Measurements from ENCODE around the gene STARD10.

- no peak for TF ChIP-seq CTCF (IDR thresholded peaks at IDR 0.05 in 2 of 3, conservative IDR thresholded peaks at IDR 0.05 in 1 of 3; ENCODE audit: borderline replicate concordance in 1 of 3, insufficient read depth in 1 of 3, low read depth in 2 of 3, low read length in 2 of 3)
- no peak for TF ChIP-seq FOSL1 (IDR thresholded peaks at IDR 0.05; ENCODE audit: low read depth)
- no peak for TF ChIP-seq ZFX (IDR thresholded peaks at IDR 0.05)
- TF ChIP-seq EZH2 (IDR thresholded peaks at IDR 0.05) = no peak
- TF ChIP-seq YY1 (IDR thresholded peaks at IDR 0.05; ENCODE audit: extremely low read depth, insufficient replicate concordance, low read depth, low read length) = no peak
- TF ChIP-seq REST (IDR thresholded peaks at IDR 0.05; ENCODE audit: low read depth) = no peak
- no peak for TF ChIP-seq CBX3 (IDR thresholded peaks at IDR 0.05; ENCODE audit: low read depth)
- no peak for TF ChIP-seq JUND (IDR thresholded peaks at IDR 0.05)
Measured at GRCh38 chr11:72841397-72841796, 47.5 kb upstream of the STARD10 start.

Measured in HCT116 (cell line).